Astrocyte (in vitro differentiated cells and primary cell): ENCODE results near the gene SLC25A15. TPM values are rescaled to one million over a fixed set of nuclear protein-coding genes. Genes with fewer than 3 reads are reported as not detected.

Experiments used
- DNase-seq: peaks from one replicate; pipeline ENCODE4 v3.0.0-alpha.2; 2010; ENCODE audit warnings: low read depth
- FAIRE-seq: peaks from 2 replicates; lab custom pipeline; 2011; peaks lifted over from hg19 to GRCh38; lab: Jason Lieb, UNC
- H2AFZ ChIP-seq: 2 replicates; pipeline ENCODE4 v1.6.0; 2012; ENCODE audit warnings: low read depth, low read length, inconsistent platforms
- H3K27ac ChIP-seq: 2 replicates; pipeline ENCODE4 v1.5.1; 2011; ENCODE audit warnings: low read depth, low read length, inconsistent platforms
- H3K27me3 ChIP-seq: 2 replicates; pipeline ENCODE4 v1.6.0; 2011; ENCODE audit warnings: low read length, inconsistent platforms; ENCODE audit not compliant: insufficient read depth
- H3K36me3 ChIP-seq: 2 replicates; pipeline ENCODE4 v1.5.1; 2011; ENCODE audit warnings: low read length, inconsistent platforms; ENCODE audit not compliant: insufficient read depth
- H3K4me1 ChIP-seq: 2 replicates; pipeline ENCODE4 v1.5.1; 2011; ENCODE audit warnings: low read length, inconsistent platforms; ENCODE audit not compliant: insufficient read depth
- H3K4me2 ChIP-seq: 2 replicates; pipeline ENCODE4 v1.6.0; 2012; ENCODE audit warnings: low read length, inconsistent platforms
- H3K4me3 ChIP-seq: 2 replicates; pipeline ENCODE4 v1.5.1; 2011; ENCODE audit warnings: low read depth, mild to moderate bottlenecking, low read length, inconsistent platforms; ENCODE audit not compliant: insufficient read depth
- H3K79me2 ChIP-seq: 2 replicates; pipeline ENCODE4 v1.6.0; 2012; ENCODE audit warnings: mild to moderate bottlenecking, low read length, inconsistent platforms; ENCODE audit not compliant: insufficient read depth
- H3K9ac ChIP-seq: 2 replicates; pipeline ENCODE4 v1.6.0; 2012; ENCODE audit warnings: mild to moderate bottlenecking, low read length, inconsistent platforms
- H3K9me3 ChIP-seq: 2 replicates; pipeline ENCODE4 v1.5.1; 2012; ENCODE audit warnings: low read depth, mild to moderate bottlenecking, low read length, inconsistent platforms; ENCODE audit not compliant: insufficient read depth
- H4K20me1 ChIP-seq: 2 replicates; pipeline ENCODE4 v1.6.0; 2012; ENCODE audit warnings: low read length, inconsistent platforms; ENCODE audit not compliant: insufficient read depth
- H3K27ac Mint-ChIP-seq: one replicate; pipeline ENCODE4 v1.8.0; 2021; ENCODE audit warnings: mild to moderate bottlenecking, mixed read lengths; ENCODE audit not compliant: unreplicated experiment
- H3K27me3 Mint-ChIP-seq: one replicate; pipeline ENCODE4 v1.8.0; 2021; ENCODE audit warnings: low read depth, mixed read lengths; ENCODE audit not compliant: unreplicated experiment
- H3K36me3 Mint-ChIP-seq: one replicate; pipeline ENCODE4 v1.8.0; 2021; ENCODE audit warnings: low read depth, mixed read lengths; ENCODE audit not compliant: unreplicated experiment
- H3K4me1 Mint-ChIP-seq: one replicate; pipeline ENCODE4 v1.8.0; 2021; ENCODE audit warnings: low read depth, mixed read lengths; ENCODE audit not compliant: unreplicated experiment
- H3K4me3 Mint-ChIP-seq: one replicate; pipeline ENCODE4 v1.8.0; 2021; ENCODE audit warnings: mild to moderate bottlenecking, moderate library complexity, mixed read lengths; ENCODE audit not compliant: unreplicated experiment
- H3K9me3 Mint-ChIP-seq: one replicate; pipeline ENCODE4 v1.8.0; 2021; ENCODE audit warnings: mild to moderate bottlenecking, mixed read lengths; ENCODE audit not compliant: unreplicated experiment
- EZH2 ChIP-seq: IDR thresholded peaks from 2 replicates; pipeline ENCODE4 v1.6.1; 2012; ENCODE audit warnings: mild to moderate bottlenecking, low read length, inconsistent platforms; ENCODE audit not compliant: insufficient read depth
- total RNA-seq: library from RNA; stranded (reverse); gene quantifications from 2 replicates; pipeline ENCODE4 v1.2.1, GENCODE V29; 2021
- TF ChIP-seq, protein P1 (sequence below): IDR thresholded peaks from 2 replicates; pipeline ENCODE4 v1.5.1; 2011; ENCODE audit warnings: low read depth, mild to moderate bottlenecking, inconsistent platforms, low read length, moderate library complexity; ENCODE audit not compliant: insufficient read depth

The SLC25A15 gene
- total RNA-seq, 1 donor from 2014 or later, result 11.7 TPM

DNA sequence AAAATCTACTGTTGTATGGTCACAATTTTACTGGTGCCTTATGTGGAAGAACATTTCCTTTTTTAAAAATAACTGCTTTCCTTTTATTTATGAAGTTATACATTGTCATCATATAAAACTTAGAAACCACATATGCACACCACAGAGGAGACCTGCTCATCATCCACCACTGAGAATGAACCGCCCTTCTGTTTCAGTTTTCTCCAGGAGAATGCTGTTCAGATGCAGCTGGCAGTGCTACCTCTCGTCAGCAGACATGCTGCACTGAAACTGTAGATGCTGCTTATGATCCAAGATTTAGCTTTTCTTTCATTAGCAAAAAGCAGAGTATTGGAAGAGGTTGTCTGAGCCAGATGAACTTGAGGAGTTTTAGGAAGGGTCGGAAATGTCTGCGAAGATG is 10.1 kb downstream of the SLC25A15 start:
- H3K36me3 ChIP-seq, result peaks cover 24% of the 10 kb centered on the region
- Mint-ChIP-seq H3K4me1 (no peaks in the 10 kb centered on the region), H3K4me3 (no peak overlapping the region), H3K9me3 (no peaks in the 10 kb centered on the region), H3K27ac (no peak overlapping the region), H3K27me3 (no peaks in the 10 kb centered on the region), H3K36me3 (peaks cover 16% of the 10 kb centered on the region)
- DNase-seq (no peak), FAIRE-seq (no peak)
- H3K9me3 ChIP-seq, result no peaks in the 10 kb centered on the region
- H3K4me1 ChIP-seq, result no peaks in the 10 kb centered on the region
- H3K4me3 ChIP-seq, result no peak overlapping the region
- no peak overlapping the region for H2AFZ ChIP-seq
- H3K27me3 ChIP-seq, result no peaks in the 10 kb centered on the region
- TF ChIP-seq EZH2, result no peak
- TF ChIP-seq, protein P1, sequence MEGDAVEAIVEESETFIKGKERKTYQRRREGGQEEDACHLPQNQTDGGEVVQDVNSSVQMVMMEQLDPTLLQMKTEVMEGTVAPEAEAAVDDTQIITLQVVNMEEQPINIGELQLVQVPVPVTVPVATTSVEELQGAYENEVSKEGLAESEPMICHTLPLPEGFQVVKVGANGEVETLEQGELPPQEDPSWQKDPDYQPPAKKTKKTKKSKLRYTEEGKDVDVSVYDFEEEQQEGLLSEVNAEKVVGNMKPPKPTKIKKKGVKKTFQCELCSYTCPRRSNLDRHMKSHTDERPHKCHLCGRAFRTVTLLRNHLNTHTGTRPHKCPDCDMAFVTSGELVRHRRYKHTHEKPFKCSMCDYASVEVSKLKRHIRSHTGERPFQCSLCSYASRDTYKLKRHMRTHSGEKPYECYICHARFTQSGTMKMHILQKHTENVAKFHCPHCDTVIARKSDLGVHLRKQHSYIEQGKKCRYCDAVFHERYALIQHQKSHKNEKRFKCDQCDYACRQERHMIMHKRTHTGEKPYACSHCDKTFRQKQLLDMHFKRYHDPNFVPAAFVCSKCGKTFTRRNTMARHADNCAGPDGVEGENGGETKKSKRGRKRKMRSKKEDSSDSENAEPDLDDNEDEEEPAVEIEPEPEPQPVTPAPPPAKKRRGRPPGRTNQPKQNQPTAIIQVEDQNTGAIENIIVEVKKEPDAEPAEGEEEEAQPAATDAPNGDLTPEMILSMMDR, result no peak
- H4K20me1 ChIP-seq, result no peaks in the 10 kb centered on the region
- H3K9ac ChIP-seq, result no peak overlapping the region
- H3K4me2 ChIP-seq, result no peak overlapping the region
- no peaks in the 10 kb centered on the region for H3K79me2 ChIP-seq
- no peak overlapping the region for H3K27ac ChIP-seq

DNA sequence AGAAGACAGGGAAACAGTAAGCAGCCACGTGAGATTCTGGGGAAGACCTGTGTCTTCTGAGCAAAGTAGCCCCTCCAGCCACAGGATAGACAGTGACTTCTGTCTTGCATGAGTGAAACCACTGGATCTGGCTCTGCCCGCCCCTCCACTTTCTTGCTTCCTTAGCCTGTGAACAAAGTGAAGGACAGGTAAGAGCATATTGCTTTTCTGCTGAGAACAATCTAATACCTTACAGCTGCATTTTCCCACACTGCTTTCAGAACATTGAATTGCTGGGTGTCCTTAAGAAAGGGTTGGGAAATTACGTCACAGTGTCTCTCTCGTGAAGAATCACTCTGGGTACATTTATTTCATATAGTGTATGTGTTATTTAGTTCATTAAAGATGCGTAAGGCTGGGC is 11.1 kb downstream of the SLC25A15 start:
- no peaks in the 10 kb centered on the region for H3K9me3 Mint-ChIP-seq
- no peaks in the 10 kb centered on the region for H3K79me2 ChIP-seq
- no peak overlapping the region for H3K4me2 ChIP-seq
- H3K9ac ChIP-seq, result no peak overlapping the region
- no peaks in the 10 kb centered on the region for H3K9me3 ChIP-seq
- H3K4me1 Mint-ChIP-seq, result no peaks in the 10 kb centered on the region
- no peaks in the 10 kb centered on the region for H3K27me3 ChIP-seq
- no peak for FAIRE-seq
- H3K4me1 ChIP-seq, result no peaks in the 10 kb centered on the region
- H3K27me3 Mint-ChIP-seq, result no peaks in the 10 kb centered on the region
- no peak overlapping the region for H2AFZ ChIP-seq
- no peak overlapping the region for H3K4me3 Mint-ChIP-seq
- H3K36me3 ChIP-seq, result peaks cover 26% of the 10 kb centered on the region
- no peak overlapping the region for H3K27ac ChIP-seq
- H3K36me3 Mint-ChIP-seq, result peaks cover 19% of the 10 kb centered on the region
- no peak overlapping the region for H3K4me3 ChIP-seq
- TF ChIP-seq EZH2, result no peak
- TF ChIP-seq, protein P1, result no peak
- no peaks in the 10 kb centered on the region for H4K20me1 ChIP-seq
- DNase-seq, result no peak
- no peak overlapping the region for H3K27ac Mint-ChIP-seq

DNA sequence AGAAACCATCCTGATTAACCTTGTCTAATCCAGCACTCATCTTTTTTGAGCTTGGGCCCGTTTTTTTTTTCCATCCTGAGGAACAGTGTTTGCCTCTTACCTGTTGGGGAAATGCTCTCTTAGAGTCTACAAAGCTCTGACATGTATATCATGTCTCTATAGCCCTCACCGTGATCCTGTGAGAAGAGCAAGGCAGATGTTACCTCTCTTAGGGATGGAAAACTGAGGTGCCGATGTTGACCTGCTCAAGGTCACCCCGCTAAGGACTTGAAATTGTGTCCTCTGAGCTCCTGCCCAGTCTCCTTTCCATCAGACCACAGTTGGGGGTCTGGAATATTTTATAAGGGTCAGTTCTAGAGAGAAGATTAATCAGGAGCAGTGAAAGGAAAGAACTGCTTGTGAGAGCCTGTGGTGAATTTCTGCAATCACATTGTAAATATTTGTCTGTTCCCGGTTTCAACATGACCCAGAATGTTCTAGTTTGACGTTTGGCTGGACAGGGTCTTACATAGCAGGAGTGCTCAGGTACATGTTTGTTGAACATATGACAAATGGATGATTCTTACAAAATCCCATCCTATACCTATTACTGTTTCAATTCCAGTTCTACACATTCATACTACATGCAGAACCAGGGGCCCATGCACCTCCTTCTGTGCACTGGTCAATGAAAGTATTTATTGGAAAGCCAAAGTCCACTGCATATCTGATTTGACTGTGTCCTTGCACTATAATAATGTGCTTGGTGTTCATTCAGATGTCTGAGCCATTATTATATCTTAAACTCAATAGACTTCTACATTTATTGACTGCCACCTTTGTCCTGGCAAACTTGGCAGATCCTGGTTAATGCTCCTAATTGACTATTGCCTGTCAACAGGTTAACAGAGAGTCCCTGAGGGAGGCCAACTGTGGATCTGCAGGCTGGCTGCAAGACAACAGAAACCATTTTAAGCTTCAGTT is 12.1 kb downstream of the SLC25A15 start:
- Histone ChIP-seq H3K4me2 (no peak overlapping the region), H3K4me1 (no peaks in the 10 kb centered on the region), H4K20me1 (no peaks in the 10 kb centered on the region), H3K27ac (no peak overlapping the region), H3K79me2 (no peaks in the 10 kb centered on the region), H3K9me3 (no peaks in the 10 kb centered on the region), H2AFZ (no peak overlapping the region), H3K4me3 (no peak overlapping the region), H3K36me3 (peaks cover 23% of the 10 kb centered on the region), H3K9ac (no peak overlapping the region), H3K27me3 (no peaks in the 10 kb centered on the region)
- Mint-ChIP-seq H3K9me3 (no peaks in the 10 kb centered on the region), H3K27me3 (no peaks in the 10 kb centered on the region), H3K4me3 (no peak overlapping the region), H3K36me3 (peaks cover 23% of the 10 kb centered on the region), H3K27ac (no peak overlapping the region), H3K4me1 (no peaks in the 10 kb centered on the region)
- FAIRE-seq (no peak), DNase-seq (no peak)
- no peak for TF ChIP-seq EZH2
- TF ChIP-seq, protein P1, result no peak
